ENCODE measurements around the gene ADAMTSL4.
A peak's percentile ranks its signal among the peaks of the same experiment; 100 is the strongest.

ADAMTSL4 gene

DNA sequence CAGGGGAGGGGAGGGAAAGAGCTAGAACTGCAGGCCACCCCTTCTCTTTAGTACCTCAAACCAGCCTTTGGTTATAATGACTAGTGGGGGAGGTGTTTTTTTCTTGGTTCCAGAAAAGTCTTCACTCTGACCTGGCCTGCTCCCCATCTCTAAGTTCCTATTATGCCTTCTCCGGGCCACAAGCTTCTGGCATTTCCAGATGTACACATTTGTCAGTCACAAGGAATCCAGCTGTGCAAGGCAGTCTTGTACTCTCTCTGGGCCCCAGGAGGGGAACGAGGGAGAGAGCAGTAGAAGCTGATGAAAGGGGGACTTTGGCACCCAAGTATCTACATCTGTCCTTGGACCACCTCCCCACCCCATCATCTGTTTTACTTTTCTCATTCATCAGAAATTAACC lies 36.4 kb upstream of the ADAMTSL4 start:
- no peak overlapping the region for H3K4me3 ChIP-seq (ENCODE audit: insufficient read length, low read depth)
- H3K27me3 ChIP-seq (ENCODE audit: insufficient read depth, insufficient read length) = no peaks in the 10 kb centered on the region
- peaks cover 21% of the 10 kb centered on the region for H3K4me1 ChIP-seq (ENCODE audit: insufficient read depth, insufficient read length)
- no peak for TF ChIP-seq SUZ12 (IDR thresholded peaks at IDR 0.05; ENCODE audit: extremely low read depth, insufficient read depth, insufficient read length)
- TF ChIP-seq YY1 (IDR thresholded peaks at IDR 0.05; ENCODE audit: insufficient read depth, insufficient read length) = no peak
- no peak for TF ChIP-seq ZNF274 (IDR thresholded peaks at IDR 0.05; ENCODE audit: low read depth, low read length)
- peaks cover 69% of the 10 kb centered on the region for H3K36me3 ChIP-seq (ENCODE audit: insufficient read depth, insufficient read length, low read length)
- H3K9ac ChIP-seq (ENCODE audit: insufficient read length, low read depth) = no peak overlapping the region
- DNase-seq (ENCODE audit: low read depth, low spot score) = no peak
- H3K9me3 ChIP-seq (ENCODE audit: insufficient read depth, low read length) = no peaks in the 10 kb centered on the region

DNA sequence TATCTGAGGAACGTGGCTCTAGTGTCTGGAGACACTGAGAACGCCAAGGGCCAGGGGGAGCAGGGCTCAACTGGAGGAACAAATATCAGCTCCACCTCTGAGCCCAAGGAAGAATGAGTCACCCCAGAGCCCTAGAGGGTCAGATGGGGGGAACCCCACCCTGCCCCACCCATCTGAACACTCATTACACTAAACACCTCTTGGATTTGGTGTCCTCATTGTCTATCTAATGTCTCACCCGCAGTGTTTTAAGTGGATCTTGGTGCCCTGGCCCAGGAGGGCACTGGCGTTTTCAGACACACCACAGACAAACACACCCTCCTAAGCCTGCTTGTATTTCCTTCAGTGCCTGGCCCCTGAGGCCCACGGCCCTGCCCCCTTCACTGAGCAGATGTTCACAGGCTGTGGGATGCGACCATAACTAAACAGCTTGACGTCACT lies 35.8 kb upstream of the ADAMTSL4 start:
- DNase-seq (ENCODE audit: low read depth, low spot score) = no peak
- Histone ChIP-seq H3K4me1 (ENCODE audit: insufficient read depth, insufficient read length) (peaks cover 16% of the 10 kb centered on the region), H3K4me3 (ENCODE audit: insufficient read length, low read depth) (no peak overlapping the region)

GRCh38 chr1:150514260-150514659 lies 34.9 kb upstream of the ADAMTSL4 start:
- H3K9ac ChIP-seq (ENCODE audit: insufficient read length, low read depth) = peak overlapping the region; percentile 98
- no peaks in the 10 kb centered on the region for H3K9me3 ChIP-seq (ENCODE audit: insufficient read depth, low read length)
- no peaks in the 10 kb centered on the region for H3K27me3 ChIP-seq (ENCODE audit: insufficient read depth, insufficient read length)
- no peak overlapping the region for H3K4me3 ChIP-seq (ENCODE audit: insufficient read length, low read depth)
- no peak for DNase-seq (ENCODE audit: low read depth, low spot score)
- TF ChIP-seq YY1 (IDR thresholded peaks at IDR 0.05; ENCODE audit: insufficient read depth, insufficient read length) (no peak), SUZ12 (IDR thresholded peaks at IDR 0.05; ENCODE audit: extremely low read depth, insufficient read depth, insufficient read length) (no peak), ZNF274 (IDR thresholded peaks at IDR 0.05; ENCODE audit: low read depth, low read length) (no peak)
- peaks cover 57% of the 10 kb centered on the region for H3K36me3 ChIP-seq (ENCODE audit: insufficient read depth, insufficient read length, low read length)
- H3K4me1 ChIP-seq (ENCODE audit: insufficient read depth, insufficient read length) = peaks cover 11% of the 10 kb centered on the region

More for the DNA sequence above, 35.8 kb upstream of the ADAMTSL4 start:
- Histone ChIP-seq H3K9me3 (ENCODE audit: insufficient read depth, low read length) (no peaks in the 10 kb centered on the region), H3K9ac (ENCODE audit: insufficient read length, low read depth) (no peak overlapping the region), H3K36me3 (ENCODE audit: insufficient read depth, insufficient read length, low read length) (peaks cover 63% of the 10 kb centered on the region), H3K27me3 (ENCODE audit: insufficient read depth, insufficient read length) (no peaks in the 10 kb centered on the region)
- TF ChIP-seq SUZ12 (IDR thresholded peaks at IDR 0.05; ENCODE audit: extremely low read depth, insufficient read depth, insufficient read length) (no peak), YY1 (IDR thresholded peaks at IDR 0.05; ENCODE audit: insufficient read depth, insufficient read length) (no peak), ZNF274 (IDR thresholded peaks at IDR 0.05; ENCODE audit: low read depth, low read length) (no peak)

DNA sequence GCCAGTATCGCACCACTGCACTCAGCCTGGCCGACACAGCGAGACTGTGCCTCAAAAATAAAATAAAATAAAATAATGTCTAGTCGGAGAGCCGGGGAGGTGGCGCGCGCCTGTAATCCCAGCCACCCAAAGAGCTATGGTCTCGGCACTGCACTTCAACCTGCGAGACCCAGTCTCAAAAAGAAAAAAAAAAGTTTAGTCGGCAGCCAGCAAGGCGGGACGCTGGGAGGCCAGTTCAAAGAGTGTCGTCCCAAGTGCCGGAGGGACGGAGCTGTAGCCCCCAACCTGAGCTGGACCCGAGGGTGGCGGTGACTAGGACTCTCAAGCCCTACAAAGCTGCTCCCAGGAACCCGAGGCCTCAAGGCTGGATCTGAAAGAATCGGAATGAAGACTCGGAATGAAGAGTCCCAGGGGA lies 34.3 kb upstream of the ADAMTSL4 start:
- Histone ChIP-seq H3K9me3 (ENCODE audit: insufficient read depth, low read length) (no peaks in the 10 kb centered on the region), H3K36me3 (ENCODE audit: insufficient read depth, insufficient read length, low read length) (peaks cover 50% of the 10 kb centered on the region), H3K9ac (ENCODE audit: insufficient read length, low read depth) (peak overlapping the region; percentile 98), H3K27me3 (ENCODE audit: insufficient read depth, insufficient read length) (no peaks in the 10 kb centered on the region), H3K4me1 (ENCODE audit: insufficient read depth, insufficient read length) (peaks cover 11% of the 10 kb centered on the region), H3K4me3 (ENCODE audit: insufficient read length, low read depth) (peak overlapping the region; percentile 83)
- TF ChIP-seq ZNF274 (IDR thresholded peaks at IDR 0.05; ENCODE audit: low read depth, low read length) (no peak), SUZ12 (IDR thresholded peaks at IDR 0.05; ENCODE audit: extremely low read depth, insufficient read depth, insufficient read length) (no peak), YY1 (IDR thresholded peaks at IDR 0.05; ENCODE audit: insufficient read depth, insufficient read length) (no peak)
- DNase-seq (ENCODE audit: low read depth, low spot score) = no peak

DNA sequence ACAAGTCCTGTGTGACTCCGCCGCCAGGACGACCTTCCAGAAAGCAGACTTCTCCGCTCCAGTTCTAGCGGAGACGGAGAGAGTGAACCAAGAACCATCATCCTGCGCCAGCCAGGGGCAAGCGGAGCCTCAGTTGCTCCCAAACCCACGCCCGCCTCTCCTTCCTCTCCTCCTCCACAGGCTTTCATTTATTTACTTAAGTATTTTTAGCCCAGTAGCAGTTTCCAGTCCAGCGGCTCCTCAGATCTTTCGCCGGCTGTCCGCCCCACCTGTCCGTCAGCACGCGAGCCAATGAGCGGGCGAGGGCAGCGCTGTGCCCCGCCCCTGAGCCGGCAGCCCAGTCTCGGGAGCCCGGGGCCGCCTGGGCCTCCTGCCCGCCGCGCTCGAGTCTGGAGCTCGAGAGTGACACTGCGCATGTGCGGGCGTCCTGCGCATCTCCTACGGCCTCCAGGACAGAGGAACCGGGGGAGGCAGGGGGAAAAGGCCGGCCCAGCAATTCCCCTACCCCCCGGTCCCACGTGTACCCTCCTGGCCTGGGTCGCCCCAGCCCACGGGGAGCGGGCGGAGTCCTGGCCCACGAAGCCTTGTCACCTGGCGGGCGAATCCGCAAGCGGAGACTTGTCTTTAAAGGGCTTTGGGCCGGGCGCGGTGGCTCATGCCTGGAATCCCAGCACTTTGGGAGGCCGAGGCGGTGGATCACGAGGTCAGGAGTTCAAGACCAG lies 33.7 kb upstream of the ADAMTSL4 start, which contains the start of gene FALEC:
FALEC (plus strand) TSS at position 425 of the 722 bp plus-strand sequence.
- Histone ChIP-seq H3K36me3 (ENCODE audit: insufficient read depth, insufficient read length, low read length) (peaks cover 45% of the 10 kb centered on the region), H3K9me3 (ENCODE audit: insufficient read depth, low read length) (no peaks in the 10 kb centered on the region), H3K4me1 (ENCODE audit: insufficient read depth, insufficient read length) (peaks cover 11% of the 10 kb centered on the region), H3K4me3 (ENCODE audit: insufficient read length, low read depth) (peak within 1 kb of the TSS; percentile 83), H3K9ac (ENCODE audit: insufficient read length, low read depth) (peak within 1 kb of the TSS; percentile 98), H3K27me3 (ENCODE audit: insufficient read depth, insufficient read length) (no peaks in the 10 kb centered on the region)
- DNase-seq (ENCODE audit: low read depth, low spot score) = peak; percentile 99
- TF ChIP-seq YY1 (IDR thresholded peaks at IDR 0.05; ENCODE audit: insufficient read depth, insufficient read length) (no peak), SUZ12 (IDR thresholded peaks at IDR 0.05; ENCODE audit: extremely low read depth, insufficient read depth, insufficient read length) (no peak), ZNF274 (IDR thresholded peaks at IDR 0.05; ENCODE audit: low read depth, low read length) (no peak)

DNA sequence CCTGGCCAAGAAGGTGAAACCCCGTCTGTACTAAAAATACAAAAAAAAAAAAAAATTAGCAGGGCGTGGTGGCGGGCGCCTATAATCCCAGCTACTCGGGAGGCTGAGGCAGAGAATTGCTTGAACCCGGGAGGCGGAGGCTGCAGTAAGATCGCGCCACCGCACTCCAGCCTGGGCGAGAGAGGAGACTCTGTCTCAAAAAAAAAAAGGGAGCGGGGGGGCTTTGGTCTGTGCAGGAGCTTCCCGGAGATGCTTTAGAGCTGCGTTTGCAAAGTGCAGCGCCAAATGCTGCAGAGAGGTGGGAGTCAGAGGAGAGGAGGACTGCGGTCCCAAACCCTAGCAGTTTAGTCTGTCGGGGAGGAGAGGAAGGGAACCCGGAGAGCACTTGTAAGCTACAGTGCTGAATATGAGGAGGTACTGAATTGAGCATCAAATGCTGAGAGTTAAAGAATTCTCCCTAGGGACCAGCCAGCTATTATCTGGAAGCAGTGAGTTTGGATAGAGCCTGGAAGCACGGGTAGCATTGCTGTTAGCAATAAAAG lies 33.1 kb upstream of the ADAMTSL4 start:
- Histone ChIP-seq H3K27me3 (ENCODE audit: insufficient read depth, insufficient read length) (no peaks in the 10 kb centered on the region), H3K4me3 (ENCODE audit: insufficient read length, low read depth) (peak overlapping the region; percentile 83), H3K9me3 (ENCODE audit: insufficient read depth, low read length) (no peaks in the 10 kb centered on the region), H3K4me1 (ENCODE audit: insufficient read depth, insufficient read length) (peaks cover 11% of the 10 kb centered on the region), H3K36me3 (ENCODE audit: insufficient read depth, insufficient read length, low read length) (peaks cover 38% of the 10 kb centered on the region), H3K9ac (ENCODE audit: insufficient read length, low read depth) (peak overlapping the region; percentile 70)
- no peak for TF ChIP-seq YY1 (IDR thresholded peaks at IDR 0.05; ENCODE audit: insufficient read depth, insufficient read length)
- TF ChIP-seq SUZ12 (IDR thresholded peaks at IDR 0.05; ENCODE audit: extremely low read depth, insufficient read depth, insufficient read length) = no peak
- no peak for TF ChIP-seq ZNF274 (IDR thresholded peaks at IDR 0.05; ENCODE audit: low read depth, low read length)
- DNase-seq (ENCODE audit: low read depth, low spot score) = no peak

DNA sequence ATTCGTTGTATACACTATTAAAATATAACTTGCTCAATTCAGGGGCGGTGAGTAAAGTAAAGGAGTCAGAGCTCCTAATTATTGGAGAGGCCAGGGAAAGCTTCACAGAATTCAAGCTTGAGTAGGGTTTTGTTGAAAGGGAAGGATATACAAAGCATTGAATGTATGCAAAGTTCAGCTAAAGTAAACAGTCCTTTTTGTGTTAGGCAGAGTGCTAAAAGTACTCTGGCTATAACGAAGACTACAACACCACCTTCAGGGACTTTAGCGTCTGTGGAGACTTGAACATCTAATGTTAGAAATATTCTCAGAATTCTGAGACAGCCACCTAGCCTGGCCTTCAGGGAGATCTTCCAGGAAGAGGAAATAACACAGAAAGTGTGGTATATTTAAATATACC lies 32.6 kb upstream of the ADAMTSL4 start:
- no peak for DNase-seq (ENCODE audit: low read depth, low spot score)
- TF ChIP-seq SUZ12 (IDR thresholded peaks at IDR 0.05; ENCODE audit: extremely low read depth, insufficient read depth, insufficient read length) = no peak
- TF ChIP-seq YY1 (IDR thresholded peaks at IDR 0.05; ENCODE audit: insufficient read depth, insufficient read length) = no peak
- no peak for TF ChIP-seq ZNF274 (IDR thresholded peaks at IDR 0.05; ENCODE audit: low read depth, low read length)
- H3K4me1 ChIP-seq (ENCODE audit: insufficient read depth, insufficient read length) = peaks cover 11% of the 10 kb centered on the region
- H3K27me3 ChIP-seq (ENCODE audit: insufficient read depth, insufficient read length) = no peaks in the 10 kb centered on the region
- H3K9me3 ChIP-seq (ENCODE audit: insufficient read depth, low read length) = no peaks in the 10 kb centered on the region
- peaks cover 33% of the 10 kb centered on the region for H3K36me3 ChIP-seq (ENCODE audit: insufficient read depth, insufficient read length, low read length)
- peak overlapping the region; percentile 83 for H3K4me3 ChIP-seq (ENCODE audit: insufficient read length, low read depth)
- H3K9ac ChIP-seq (ENCODE audit: insufficient read length, low read depth) = peak overlapping the region; percentile 70

Data from NT2/D1 (cell line).